Right cardiac atrium (tissue), 5 donors: ENCODE measurements around the gene KRT4. TPM values are rescaled to one million over a fixed set of nuclear protein-coding genes. Genes with fewer than 3 reads are reported as not detected.
"Not testable (repeated sequence)": the region's sequence is repeated elsewhere in the genome, so short reads cannot be mapped to it uniquely, and the experiment has no call there.

Source experiments
- ATAC-seq, 2 donors: fragments of 200-7000 bp; cut with Tn5 transposase; one replicate each; pipeline versions ENCODE4 v1.8.0 to v1.9.1; 2020; ENCODE audit warnings: moderate library complexity in 2 of 2, mild to moderate bottlenecking in 1 of 2
- DNase-seq, 3 donors: peaks; one replicate each; pipeline ENCODE4 v3.0.0-alpha.2; 2020
- H3K27ac ChIP-seq: one replicate; pipeline ENCODE4 v1.5.1; 2013; ENCODE audit warnings: mild to moderate bottlenecking, low read length, control low read depth, moderate library complexity
- H3K27me3 ChIP-seq: one replicate; pipeline ENCODE4 v1.6.1; 2013; ENCODE audit not compliant: control insufficient read depth, insufficient read depth
- H3K4me1 ChIP-seq: one replicate; pipeline ENCODE4 v1.6.1; 2013; ENCODE audit warnings: low read length; ENCODE audit not compliant: control insufficient read depth, insufficient read depth
- H3K4me3 ChIP-seq: one replicate; pipeline ENCODE4 v1.5.1; 2013; ENCODE audit warnings: low read length, control low read depth
- H3K9me3 ChIP-seq: one replicate; pipeline ENCODE4 v1.6.1; 2013; ENCODE audit warnings: low read length; ENCODE audit not compliant: control insufficient read depth
- WGBS: extraction: QIAGEN DNeasy Blood & Tissue Kit; methylation state at CpG from one replicate; pipeline ENCODE4 v1.1.7; 2013; 5-methylcytosine and 5-hydroxymethylcytosine counted together
- intact Hi-C, 4 donors: fragments of 100-400 bp; cut with DNase I; formaldehyde crosslinking; loops; one replicate each; pipeline versions ENCODE4 v1.11.0 to v1.14.0; 2022 to 2023
- long read RNA-seq, 4 donors: library from polyadenylated mRNA; unstranded; transcript quantifications; one replicate each; pipeline ENCODE4 v2.0.0, GENCODE V29; 2020 to 2021
- polyA plus RNA-seq: library from polyadenylated mRNA; stranded (reverse); fragments of 200-250 nt; gene quantifications from one replicate; pipeline ENCODE4 v1.2.3, GENCODE V29; 2013
- total RNA-seq, 4 donors: library from RNA; stranded (reverse); fragmentation: NEBNext Ultra II Directional; extraction: Animal tissue kit (Norgen Biotek cat#: 25700); gene quantifications; one replicate each; pipeline ENCODE4 v1.2.1, GENCODE V29; 2021
- donor health status: healthy with polysubstance abuse.
- donor health status: DM: no; HTN: yes; CAD: no.
- donor health status: DM: no; HTN: no; CAD: no.
- donor health status: DM: no; HTN: yes; CAD: no; lungs with severe emphysema.
- donor health status: DM: yes; HTN: yes; CAD: no.

The KRT4 gene
- total RNA-seq (not detected), polyA plus RNA-seq (0.20 TPM)
- long read RNA-seq, donor 1 = 0 reads
- long read RNA-seq, donor 2 = 0 reads
- long read RNA-seq, donor 3 = 0 reads
- long read RNA-seq, donor 4 = 0 reads

GRCh38 chr12:52813885-52814709 lies at the start of gene KRT4:
Gene KRT4, minus strand, starts transcription at chr12:52814116. Its CDS starts 58 bp downstream, at chr12:52814058.
- no peaks in the 10 kb centered on the region for H3K27me3 ChIP-seq
- no peak within 1 kb of the TSS for H3K27ac ChIP-seq
- 80% methylated on average over 15 of the region's 15 CpGs for WGBS
- ATAC-seq (no peak), DNase-seq (peak in 1 of 3 donors; percentile 36)
- intact Hi-C loops = no loop called here
- H3K4me3 ChIP-seq = no peak within 1 kb of the TSS
- H3K4me1 ChIP-seq = no peaks in the 10 kb centered on the region
- H3K9me3 ChIP-seq = no peaks in the 10 kb centered on the region

GRCh38 chr12:52862023-52862422 lies 48.1 kb upstream of the KRT4 start:
- 64% methylated on average over 2 of the region's 2 CpGs for WGBS
- Histone ChIP-seq H3K27ac (no peak overlapping the region), H3K27me3 (no peaks in the 10 kb centered on the region), H3K4me1 (no peaks in the 10 kb centered on the region), H3K9me3 (no peaks in the 10 kb centered on the region), H3K4me3 (no peak overlapping the region)
- intact Hi-C loops = no loop called here
- DNase-seq (no peak), ATAC-seq (no peak)

GRCh38 chr12:52861511-52861910 lies 47.6 kb upstream of the KRT4 start:
- Histone ChIP-seq H3K27ac (no peak overlapping the region), H3K4me1 (no peaks in the 10 kb centered on the region), H3K27me3 (no peaks in the 10 kb centered on the region), H3K9me3 (no peaks in the 10 kb centered on the region), H3K4me3 (no peak overlapping the region)
- intact Hi-C loops = no loop called here
- ATAC-seq (no peak), DNase-seq (no peak)
- 93% methylated on average over 7 of the region's 7 CpGs for WGBS

GRCh38 chr12:52860102-52860823 lies 46.3 kb upstream of the KRT4 start:
- ATAC-seq = peak; percentile 77 to 79
- intact Hi-C loops = no loop called here
- no peak for DNase-seq
- Histone ChIP-seq H3K27ac (no peak overlapping the region), H3K4me1 (no peaks in the 10 kb centered on the region), H3K27me3 (no peaks in the 10 kb centered on the region), H3K4me3 (no peak overlapping the region), H3K9me3 (no peaks in the 10 kb centered on the region)
- 61% methylated on average over 6 of the region's 6 CpGs for WGBS

GRCh38 chr12:52857500-52857899 lies 43.6 kb upstream of the KRT4 start:
- no peak for DNase-seq
- no peak for ATAC-seq
- no peaks in the 10 kb centered on the region for H3K27me3 ChIP-seq
- no peak overlapping the region for H3K4me3 ChIP-seq
- no peaks in the 10 kb centered on the region for H3K4me1 ChIP-seq
- no peaks in the 10 kb centered on the region for H3K9me3 ChIP-seq
- 89% methylated on average over 3 of the region's 3 CpGs for WGBS
- no peak overlapping the region for H3K27ac ChIP-seq
- intact Hi-C loops = no loop called here

- DNase-seq = no peak
- no peaks in the 10 kb centered on the region for H3K27me3 ChIP-seq
- no peaks in the 10 kb centered on the region for H3K4me1 ChIP-seq
- ATAC-seq = no peak
- no peak overlapping the region for H3K27ac ChIP-seq
- intact Hi-C loops = no loop called here
- H3K4me3 ChIP-seq = no peak overlapping the region
- H3K9me3 ChIP-seq = no peaks in the 10 kb centered on the region
- 88% methylated on average over 3 of the region's 3 CpGs for WGBS
Measured at GRCh38 chr12:52856787-52857186, 42.9 kb upstream of the KRT4 start.

GRCh38 chr12:52856077-52856476 lies 42.2 kb upstream of the KRT4 start:
- intact Hi-C loops, ATAC-seq, H3K27ac ChIP-seq, DNase-seq, H3K4me3 ChIP-seq, H3K9me3 ChIP-seq, H3K4me1 ChIP-seq, H3K27me3 ChIP-seq: not testable (repeated sequence)
- WGBS = 97% methylated on average over 2 of the region's 2 CpGs

- Histone ChIP-seq H3K27ac (no peak overlapping the region), H3K27me3 (no peaks in the 10 kb centered on the region)
Measured at GRCh38 chr12:52851787-52852186, 37.9 kb upstream of the KRT4 start.

GRCh38 chr12:52850681-52851080 lies 36.8 kb upstream of the KRT4 start:
- H3K27me3 ChIP-seq = no peaks in the 10 kb centered on the region

More at GRCh38 chr12:52851787-52852186, 37.9 kb upstream of the KRT4 start:
- Histone ChIP-seq H3K4me3 (no peak overlapping the region), H3K9me3 (no peaks in the 10 kb centered on the region), H3K4me1 (no peaks in the 10 kb centered on the region)
- intact Hi-C loops = no loop called here
- no peak for ATAC-seq
- DNase-seq = no peak

GRCh38 chr12:52849511-52849910 lies 35.6 kb upstream of the KRT4 start:
- intact Hi-C loops = no loop called here
- no peak overlapping the region for H3K27ac ChIP-seq
- no peak overlapping the region for H3K4me3 ChIP-seq
- H3K9me3 ChIP-seq = no peaks in the 10 kb centered on the region
- no peaks in the 10 kb centered on the region for H3K4me1 ChIP-seq
- DNase-seq (no peak), ATAC-seq (no peak)
- H3K27me3 ChIP-seq = no peaks in the 10 kb centered on the region
- 88% methylated on average over 6 of the region's 6 CpGs for WGBS

More at GRCh38 chr12:52850681-52851080, 36.8 kb upstream of the KRT4 start:
- H3K27ac ChIP-seq = no peak overlapping the region
- intact Hi-C loops = no loop called here
- no peak for DNase-seq
- H3K4me3 ChIP-seq = no peak overlapping the region
- ATAC-seq = no peak
- WGBS = 80% methylated on average over 5 of the region's 5 CpGs
- H3K4me1 ChIP-seq = no peaks in the 10 kb centered on the region
- H3K9me3 ChIP-seq = no peaks in the 10 kb centered on the region

GRCh38 chr12:52848661-52849255 lies 34.8 kb upstream of the KRT4 start, which contains the start of gene KRT78:
Gene KRT78, minus strand, starts transcription at chr12:52848994. Its CDS starts 64 bp downstream, at chr12:52848930.
- H3K4me3 ChIP-seq = no peak within 1 kb of the TSS
- no peak within 1 kb of the TSS for H3K27ac ChIP-seq
- no peak for ATAC-seq
- no peaks in the 10 kb centered on the region for H3K9me3 ChIP-seq
- H3K27me3 ChIP-seq = no peaks in the 10 kb centered on the region
- 83% methylated on average over 16 of the region's 16 CpGs for WGBS
- intact Hi-C loops = no loop called here
- no peak for DNase-seq
- no peaks in the 10 kb centered on the region for H3K4me1 ChIP-seq
